CD14-positive monocyte (primary cell): ENCODE data around the gene FAM210A. TPM values are rescaled to one million over a fixed set of nuclear protein-coding genes. Genes with fewer than 3 reads are reported as not detected.

Experiments
- DNase-seq, 3 donors: peaks; one replicate each; pipeline ENCODE4 v3.0.0-alpha.2; 2011 to 2022
- H2AFZ ChIP-seq: 2 replicates; pipeline ENCODE4 v1.6.0; 2012; ENCODE audit warnings: mild to moderate bottlenecking, low read depth, low read length, inconsistent platforms; ENCODE audit not compliant: insufficient read depth, poor library complexity, severe bottlenecking
- H3K27ac ChIP-seq, 2 donors: 1 replicate in 1 of 2; 2 replicates in 1 of 2; pipeline ENCODE4 v1.5.1; 2012 to 2013; ENCODE audit warnings: low read length in 2 of 2, control low read depth in 1 of 2, inconsistent platforms in 1 of 2, low read depth in 1 of 2, mild to moderate bottlenecking in 1 of 2
- H3K27me3 ChIP-seq, 2 donors: one replicate each; pipeline versions ENCODE4 v1.6.0 to v1.6.1; 2011 to 2013; ENCODE audit warnings: low read length in 2 of 2; ENCODE audit not compliant: control insufficient read depth in 2 of 2, insufficient read depth in 2 of 2
- H3K36me3 ChIP-seq, 2 donors: replicated peaks in 1 of 2; 1 replicate in 1 of 2; 2 replicates in 1 of 2; pipeline versions ENCODE4 v1.5.1 to v1.6.1; 2012 to 2013; ENCODE audit warnings: low read length in 2 of 2, control low read depth in 1 of 2, inconsistent platforms in 1 of 2, mild to moderate bottlenecking in 1 of 2; ENCODE audit not compliant: insufficient read depth in 2 of 2, control insufficient read depth in 1 of 2
- H3K4me1 ChIP-seq, 2 donors: 1 replicate in 1 of 2; 2 replicates in 1 of 2; pipeline versions ENCODE4 v1.5.1 to v1.6.1; 2012 to 2013; ENCODE audit warnings: low read length in 2 of 2, control low read depth in 1 of 2, inconsistent platforms in 1 of 2, mild to moderate bottlenecking in 1 of 2, moderate library complexity in 1 of 2; ENCODE audit not compliant: insufficient read depth in 2 of 2, control insufficient read depth in 1 of 2
- H3K4me2 ChIP-seq: replicated peaks from 2 replicates; pipeline ENCODE3; 2012; ENCODE audit warnings: low read length, moderate library complexity, mild to moderate bottlenecking; ENCODE audit not compliant: poor library complexity, severe bottlenecking; ENCODE audit errors: extremely low read depth
- H3K4me3 ChIP-seq, 3 experiments: fragments of 200-600 bp in 1 of 3; sonication (generic) in 1 of 3; replicated peaks in 1 of 3; 1 replicate in 2 of 3; 2 replicates in 1 of 3; pipeline ENCODE4 v1.5.1; 2011 to 2013; ENCODE audit warnings: low read length in 3 of 3, mild to moderate bottlenecking in 3 of 3, control low read depth in 2 of 3, low read depth in 2 of 3, inconsistent platforms in 1 of 3, moderate library complexity in 1 of 3
- H3K79me2 ChIP-seq: 2 replicates; pipeline ENCODE4 v1.6.0; 2012; ENCODE audit warnings: mild to moderate bottlenecking, control low read depth, inconsistent platforms, low read length, moderate library complexity; ENCODE audit not compliant: insufficient read depth
- H3K9ac ChIP-seq: 2 replicates; pipeline ENCODE4 v1.6.0; 2017; ENCODE audit warnings: low read length, mild to moderate bottlenecking; ENCODE audit not compliant: insufficient read depth, poor library complexity, severe bottlenecking
- H3K9me3 ChIP-seq, 2 donors: replicated peaks in 1 of 2; 1 replicate in 1 of 2; 2 replicates in 1 of 2; pipeline versions ENCODE4 v1.5.1 to v1.6.1; 2012 to 2013; ENCODE audit warnings: low read length in 2 of 2, control low read depth in 1 of 2; ENCODE audit not compliant: control insufficient read depth in 1 of 2, insufficient read depth in 1 of 2
- H4K20me1 ChIP-seq: 2 replicates; pipeline ENCODE4 v1.6.0; 2012; ENCODE audit warnings: mild to moderate bottlenecking, low read length, control low read depth, moderate library complexity; ENCODE audit not compliant: insufficient read depth
- H3K27ac Mint-ChIP-seq, 7 donors: one replicate each; pipeline ENCODE4 v1.8.0; 2020; ENCODE audit warnings: mild to moderate bottlenecking in 7 of 7, mixed read lengths in 7 of 7, moderate library complexity in 6 of 7, inconsistent platforms in 2 of 7
- H3K27me3 Mint-ChIP-seq, 3 donors: one replicate each; pipeline ENCODE4 v1.8.0; 2021 to 2022; ENCODE audit warnings: low read depth in 3 of 3, mild to moderate bottlenecking in 3 of 3, mixed read lengths in 3 of 3, moderate library complexity in 3 of 3, inconsistent platforms in 1 of 3
- H3K36me3 Mint-ChIP-seq, 2 donors: one replicate each; pipeline ENCODE4 v1.8.0; 2020; ENCODE audit warnings: mixed read lengths in 2 of 2, inconsistent platforms in 1 of 2, mild to moderate bottlenecking in 1 of 2
- H3K4me1 Mint-ChIP-seq: one replicate; pipeline ENCODE4 v1.8.0; 2020; ENCODE audit warnings: mild to moderate bottlenecking, mixed read lengths
- H3K4me3 Mint-ChIP-seq, 2 donors: one replicate each; pipeline ENCODE4 v1.8.0; 2020; ENCODE audit warnings: mild to moderate bottlenecking in 2 of 2, mixed read lengths in 2 of 2, moderate library complexity in 1 of 2
- H3K9me3 Mint-ChIP-seq, 7 donors: one replicate each; pipeline ENCODE4 v1.8.0; 2020 to 2022; ENCODE audit warnings: mixed read lengths in 7 of 7, mild to moderate bottlenecking in 6 of 7, moderate library complexity in 6 of 7, inconsistent platforms in 2 of 7
- CTCF ChIP-seq: fragments of 200-600 bp; IDR thresholded peaks from one replicate; pipeline ENCODE4 v1.8.0; 2022; ENCODE audit warnings: antibody characterized with exemption, mild to moderate bottlenecking
- WGBS: methylation state at CpG from one replicate; pipeline ENCODE4 v1.1.5; 2013; ENCODE audit warnings: missing lambda C conversion rate; ENCODE audit not compliant: insufficient coverage; 5-methylcytosine and 5-hydroxymethylcytosine counted together
- intact Hi-C, 2 donors: fragments of 100-400 bp; cut with micrococcal nuclease; formaldehyde crosslinking; loops; one replicate each; pipeline versions ENCODE4 v1.15.0 to v1.15.1; 2023
- polyA plus RNA-seq, 3 donors: library from polyadenylated mRNA; depleted of rRNA in 1 of 3; unstranded in 2 of 3; stranded (reverse) in 1 of 3; fragments of 300-500 nt in 2 of 3; fragments of >200 nt in 1 of 3; fragmentation: Illumina TruSeq in 2 of 3; gene quantifications; 1 replicate in 2 of 3; 2 replicates in 1 of 3; pipeline ENCODE4 v1.2.3, GENCODE V29; 2012 to 2021

FAM210A gene
- polyA plus RNA-seq, 3 donors: 2.8 to 6.9 (median 6.9) TPM

GRCh38 chr18:13649397-13650390 lies 76.7 kb downstream of the FAM210A start:
- H3K36me3 ChIP-seq: peaks cover 8 to 20% of the 10 kb centered on the region in 2 donors
- H4K20me1 ChIP-seq: no peaks in the 10 kb centered on the region
- no peak overlapping the region for H3K4me3 ChIP-seq
- intact Hi-C loops: no loop called here
- Mint-ChIP-seq H3K9me3 (peaks cover 0 to 2% (median 0%) of the 10 kb centered on the region in 7 donors), H3K4me3 (no peak overlapping the region), H3K27ac (no peak overlapping the region), H3K27me3 (peaks cover 0 to 3% (median 2%) of the 10 kb centered on the region in 3 donors), H3K4me1 (no peaks in the 10 kb centered on the region), H3K36me3 (peaks cover 19 to 24% of the 10 kb centered on the region in 2 donors)
- no peak overlapping the region for H3K4me2 ChIP-seq
- no peak for DNase-seq
- H3K27me3 ChIP-seq: no peaks in the 10 kb centered on the region
- H3K9ac ChIP-seq: no peak overlapping the region
- no peak for TF ChIP-seq CTCF
- no peaks in the 10 kb centered on the region for H3K9me3 ChIP-seq
- WGBS: 92% methylated on average over 12 of the region's 23 CpGs
- H3K27ac ChIP-seq: no peak overlapping the region
- no peaks in the 10 kb centered on the region for H3K4me1 ChIP-seq
- H2AFZ ChIP-seq: no peak overlapping the region
- H3K79me2 ChIP-seq: no peaks in the 10 kb centered on the region

GRCh38 chr18:13647761-13648160 lies 78.6 kb downstream of the FAM210A start:
- Mint-ChIP-seq H3K36me3 (peaks cover 19 to 29% of the 10 kb centered on the region in 2 donors), H3K9me3 (peaks cover 0 to 4% (median 0%) of the 10 kb centered on the region in 7 donors), H3K4me3 (no peak overlapping the region), H3K27me3 (peaks cover 2 to 6% (median 3%) of the 10 kb centered on the region in 3 donors), H3K4me1 (no peaks in the 10 kb centered on the region), H3K27ac (no peak overlapping the region)
- peaks cover 8 to 22% of the 10 kb centered on the region in 2 donors for H3K36me3 ChIP-seq
- no peaks in the 10 kb centered on the region for H3K9me3 ChIP-seq
- intact Hi-C loops: no loop called here
- no peak overlapping the region for H3K9ac ChIP-seq
- H3K27ac ChIP-seq: no peak overlapping the region
- H3K4me1 ChIP-seq: no peaks in the 10 kb centered on the region
- 100% methylated on average over 1 of the region's 4 CpGs for WGBS
- no peaks in the 10 kb centered on the region for H4K20me1 ChIP-seq
- no peaks in the 10 kb centered on the region for H3K79me2 ChIP-seq
- H2AFZ ChIP-seq: no peak overlapping the region
- no peaks in the 10 kb centered on the region for H3K27me3 ChIP-seq
- H3K4me3 ChIP-seq: no peak overlapping the region
- no peak for DNase-seq
- TF ChIP-seq CTCF: no peak
- H3K4me2 ChIP-seq: no peak overlapping the region
